ENCODE data around the gene AKAP11.

AKAP11 gene

DNA sequence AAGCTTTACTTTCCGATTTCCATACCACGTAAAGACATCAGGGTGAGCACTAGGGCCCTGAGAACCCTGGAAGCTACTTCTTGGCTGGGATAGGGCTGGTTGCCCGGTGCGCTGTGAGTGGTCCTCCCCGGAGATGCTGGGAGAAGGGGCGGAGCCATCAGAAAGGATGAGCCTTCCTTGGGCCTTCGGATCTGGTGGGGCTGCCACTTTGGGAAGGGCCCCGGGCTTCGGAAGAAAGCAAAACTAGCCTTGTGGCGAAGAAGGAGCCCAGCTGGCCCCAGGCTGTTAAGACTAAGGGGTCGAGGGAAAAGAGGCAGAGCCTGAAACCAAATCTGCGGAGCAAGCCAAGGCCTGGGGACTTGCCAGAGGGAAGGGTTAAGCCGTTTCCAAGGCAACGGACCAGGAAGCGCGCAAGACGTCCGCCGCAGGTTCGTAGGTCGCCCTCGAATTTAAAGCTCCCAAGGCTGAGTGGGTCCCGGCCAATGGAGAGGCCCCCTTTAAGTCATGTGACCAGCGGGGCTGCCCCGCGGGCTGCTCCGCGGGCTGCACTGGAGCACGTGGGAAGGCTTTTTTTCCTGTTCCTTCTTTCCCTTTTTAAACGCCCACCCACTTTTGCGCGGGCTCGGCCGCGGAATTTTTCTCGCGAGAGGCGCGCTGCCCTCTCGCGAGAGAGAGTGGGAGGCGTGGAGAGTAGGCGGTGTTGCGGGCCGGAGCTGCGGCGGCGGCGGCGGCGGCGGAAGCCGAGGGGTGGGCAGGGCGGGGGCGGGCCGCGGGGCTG is 426 bp upstream of the AKAP11 start:
- TF ChIP-seq EZH2phosphoT487 (IDR thresholded peaks at IDR 0.05; ENCODE audit: low read length) (no peak), CTCF (IDR thresholded peaks at IDR 0.05; ENCODE audit: low read length) (no peak)
- Histone ChIP-seq H3F3A (ENCODE audit: insufficient read depth, low read length) (0 out of 2 replicates have a peak, but pooled peaks cover 6% of the 10 kb centered on the region), H3K27ac (ENCODE audit: low read length) (peak overlapping the region; percentile 74; the same call in 1 of the 2 replicates), H3K4me1 (ENCODE audit: low read length) (peaks cover 14% of the 10 kb centered on the region; the same call in 1 of the 2 replicates), H3K4me3 (ENCODE audit: low read length) (peak overlapping the region; percentile 70), H3K9me2 (replicated peaks; ENCODE audit: insufficient read depth, low read length) (no peaks in the 10 kb centered on the region), H3K4me2 (ENCODE audit: low read depth, low read length) (peak overlapping the region; percentile 83), H3K27me3 (replicated peaks; ENCODE audit: insufficient read depth, low read length) (no peaks in the 10 kb centered on the region), H4K20me1 (ENCODE audit: insufficient read depth, low read length) (no peaks in the 10 kb centered on the region), H3K36me3 (replicated peaks; ENCODE audit: insufficient read depth, low read length) (no peaks in the 10 kb centered on the region), H3K79me2 (ENCODE audit: low read length) (peaks cover 28% of the 10 kb centered on the region), H3K9me3 (replicated peaks; ENCODE audit: insufficient read depth, low read length) (no peaks in the 10 kb centered on the region), H3K9ac (ENCODE audit: low read length) (peak overlapping the region; percentile 75), H2AFZ (ENCODE audit: low read length) (peak overlapping the region; percentile 82)
- peak; percentile 93 for DNase-seq

DNA sequence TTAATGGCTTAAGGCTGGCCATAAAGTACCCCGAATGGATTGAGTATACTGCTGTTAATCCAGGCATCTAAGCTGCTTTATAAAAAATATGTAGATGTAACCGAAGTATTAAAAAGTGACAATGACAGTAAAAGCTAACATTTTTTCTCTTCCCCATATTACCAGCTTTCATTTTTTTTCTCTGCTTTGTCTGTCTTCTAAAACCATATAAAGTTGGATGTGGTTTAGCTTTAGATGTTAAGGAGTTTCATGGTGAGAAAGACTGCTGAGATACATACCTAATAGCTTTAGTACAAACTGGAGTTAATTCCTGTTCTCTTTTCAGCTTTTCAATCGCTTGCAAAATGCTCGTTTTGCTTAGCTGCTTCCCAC is 838 bp downstream of the AKAP11 start:
- Histone ChIP-seq H3K27ac (ENCODE audit: low read length) (peak overlapping the region; percentile 66; the same call in 1 of the 2 replicates), H3K4me1 (ENCODE audit: low read length) (peaks cover 14% of the 10 kb centered on the region; the same call in 1 of the 2 replicates), H3K9ac (ENCODE audit: low read length) (peak overlapping the region; percentile 85), H2AFZ (ENCODE audit: low read length) (peak overlapping the region; percentile 58), H3K9me2 (replicated peaks; ENCODE audit: insufficient read depth, low read length) (no peaks in the 10 kb centered on the region), H3K79me2 (ENCODE audit: low read length) (peaks cover 41% of the 10 kb centered on the region), H4K20me1 (ENCODE audit: insufficient read depth, low read length) (no peaks in the 10 kb centered on the region), H3K9me3 (replicated peaks; ENCODE audit: insufficient read depth, low read length) (no peaks in the 10 kb centered on the region), H3K27me3 (replicated peaks; ENCODE audit: insufficient read depth, low read length) (no peaks in the 10 kb centered on the region), H3F3A (ENCODE audit: insufficient read depth, low read length) (0 out of 2 replicates have a peak, but pooled peaks cover 6% of the 10 kb centered on the region), H3K4me3 (ENCODE audit: low read length) (peak overlapping the region; percentile 78), H3K4me2 (ENCODE audit: low read depth, low read length) (peak overlapping the region; percentile 39), H3K36me3 (replicated peaks; ENCODE audit: insufficient read depth, low read length) (no peaks in the 10 kb centered on the region)
- TF ChIP-seq CTCF (IDR thresholded peaks at IDR 0.05; ENCODE audit: low read length) (no peak), EZH2 (optimal IDR thresholded peaks at IDR 0.05; ENCODE audit: low read depth, low read length) (no peak), EZH2phosphoT487 (IDR thresholded peaks at IDR 0.05; ENCODE audit: low read length) (no peak)
- no peak for DNase-seq

DNA sequence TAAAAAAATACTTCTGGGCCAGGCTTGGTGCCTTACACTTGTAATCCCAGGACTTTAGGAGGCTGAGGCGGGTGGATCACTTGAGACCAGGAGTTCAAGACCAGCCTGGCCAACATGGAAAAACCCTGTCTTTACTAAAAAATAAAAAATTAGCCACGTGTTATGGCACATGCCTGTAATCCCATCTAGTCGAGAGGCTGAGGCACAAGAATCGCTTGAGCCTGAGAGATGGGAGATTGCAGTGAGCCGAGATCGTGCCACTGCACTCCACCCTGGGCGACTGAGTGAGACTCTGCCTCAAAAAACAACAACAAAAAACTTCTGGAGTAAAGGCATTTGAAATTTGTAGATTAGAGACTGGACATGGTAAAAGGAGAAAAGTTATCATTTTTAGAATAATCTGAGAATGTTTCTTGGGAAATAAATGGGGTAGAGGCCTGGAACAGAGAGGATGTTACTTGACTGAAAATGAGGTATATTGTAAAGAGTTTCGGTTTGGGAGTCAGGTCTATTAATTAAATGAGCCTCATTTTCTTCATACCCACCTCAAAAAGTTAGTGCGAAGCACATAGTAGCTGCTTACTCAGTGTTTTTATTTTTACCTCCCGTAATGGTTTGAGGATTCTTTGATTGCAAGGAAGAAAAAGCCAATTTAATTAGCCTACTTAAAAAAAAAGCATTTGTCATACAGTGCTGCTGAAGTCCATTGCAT is 2.6 kb downstream of the AKAP11 start:
- H4K20me1 ChIP-seq (ENCODE audit: insufficient read depth, low read length), result no peaks in the 10 kb centered on the region
- DNase-seq, result no peak
- H2AFZ ChIP-seq (ENCODE audit: low read length), result no peak overlapping the region
- H3F3A ChIP-seq (ENCODE audit: insufficient read depth, low read length), result 0 out of 2 replicates have a peak, but pooled peaks cover 6% of the 10 kb centered on the region
- peak overlapping the region; percentile 72; the same call in 1 of the 2 replicates for H3K27ac ChIP-seq (ENCODE audit: low read length)
- H3K4me3 ChIP-seq (ENCODE audit: low read length), result no peak overlapping the region
- no peaks in the 10 kb centered on the region for H3K36me3 ChIP-seq (replicated peaks; ENCODE audit: insufficient read depth, low read length)
- H3K9me2 ChIP-seq (replicated peaks; ENCODE audit: insufficient read depth, low read length), result no peaks in the 10 kb centered on the region
- TF ChIP-seq EZH2phosphoT487 (IDR thresholded peaks at IDR 0.05; ENCODE audit: low read length) (no peak), CTCF (IDR thresholded peaks at IDR 0.05; ENCODE audit: low read length) (no peak), EZH2 (optimal IDR thresholded peaks at IDR 0.05; ENCODE audit: low read depth, low read length) (no peak)
- no peaks in the 10 kb centered on the region for H3K9me3 ChIP-seq (replicated peaks; ENCODE audit: insufficient read depth, low read length)
- peaks cover 53% of the 10 kb centered on the region for H3K79me2 ChIP-seq (ENCODE audit: low read length)
- peaks cover 14% of the 10 kb centered on the region; the same call in 1 of the 2 replicates for H3K4me1 ChIP-seq (ENCODE audit: low read length)
- H3K9ac ChIP-seq (ENCODE audit: low read length), result peak overlapping the region; percentile 33
- H3K4me2 ChIP-seq (ENCODE audit: low read depth, low read length), result peak overlapping the region; percentile 27
- no peaks in the 10 kb centered on the region for H3K27me3 ChIP-seq (replicated peaks; ENCODE audit: insufficient read depth, low read length)
